HepG2 (cell line): ENCODE results near the gene DIPK1B. TPM values are rescaled to one million over a fixed set of nuclear protein-coding genes. Genes with fewer than 3 reads are reported as not detected.

Experiments
- ATAC-seq: fragments of 200-7000 bp; cut with Tn5 transposase; 3 replicates; pipeline ENCODE4 v1.9.1; 2020; ENCODE audit warnings: mild to moderate bottlenecking, moderate library complexity
- BruUV-seq: library from RNA; stranded (reverse); fragments of 400-500 nt; replicated peaks from 2 replicates; lab custom pipeline; 2021; lab: Mats Ljungman, UMichigan
- CTCF ChIA-PET: fragments of 300-600 bp; formaldehyde crosslinking; extraction: SDS; loops from one replicate; lab custom pipeline; 2021; ENCODE audit warnings: low total read pairs, inconsistent platforms, low intra/inter-chr PET ratio; lab: Yijun Ruan, JAX
- POLR2A ChIA-PET: fragments of 350-600 bp; sonication (Branson Sonifier 250); formaldehyde crosslinking; loops from one replicate; lab custom pipeline; 2020; ENCODE audit warnings: antibody characterized with exemption, inconsistent platforms; lab: Yijun Ruan, JAX
- DNase-seq: peaks from one replicate; pipeline ENCODE4 v3.0.0-alpha.2; 2015; ENCODE audit warnings: low spot score
- FAIRE-seq: peaks from 3 replicates; lab custom pipeline; 2011; peaks lifted over from hg19 to GRCh38; lab: Jason Lieb, UNC
- H2AFZ ChIP-seq: one replicate; pipeline ENCODE4 v1.6.1; 2011; ENCODE audit warnings: low read length, inconsistent platforms
- H3K27ac ChIP-seq: fragments of 300-600 bp; 3 replicates; pipeline ENCODE4 v1.8.0; 2011; ENCODE audit warnings: mixed run types, mild to moderate bottlenecking, mixed read lengths, low read length, inconsistent platforms; ENCODE audit not compliant: insufficient read depth; ENCODE audit errors: extremely low read length
- H3K27me3 ChIP-seq, 2 experiments: fragments of 200-600 bp in 1 of 2; 2 replicates in 1 of 2; 3 replicates in 1 of 2; pipeline versions ENCODE4 v1.6.0 to v1.8.0; 2011; ENCODE audit warnings: low read length in 2 of 2, mild to moderate bottlenecking in 2 of 2, moderate library complexity in 2 of 2, inconsistent platforms in 1 of 2; ENCODE audit not compliant: insufficient read depth in 2 of 2, control insufficient read depth in 1 of 2
- H3K36me3 ChIP-seq, 2 experiments: fragments of 200-600 bp in 1 of 2; replicated peaks in 1 of 2; 2 replicates in 1 of 2; 3 replicates in 1 of 2; pipeline versions ENCODE4 v1.5.1 to v1.8.0; 2011; ENCODE audit warnings: low read length in 2 of 2, inconsistent platforms in 1 of 2; ENCODE audit not compliant: insufficient read depth in 2 of 2, control insufficient read depth in 1 of 2
- H3K4me1 ChIP-seq: 2 replicates; pipeline ENCODE4 v1.5.1; 2012; ENCODE audit warnings: low read length, inconsistent platforms; ENCODE audit not compliant: insufficient read depth
- H3K4me2 ChIP-seq: 2 replicates; pipeline ENCODE4 v1.6.0; 2011; ENCODE audit warnings: low read depth, low read length, inconsistent platforms
- H3K4me3 ChIP-seq, 3 experiments: fragments of 200-600 bp in 1 of 3; sonication (generic), shearing (Covaris generic) in 1 of 3; replicated peaks in 1 of 3; 2 replicates each; pipeline ENCODE4 v1.5.1; 2011 to 2016; ENCODE audit warnings: low read length in 3 of 3, inconsistent platforms in 2 of 3, low read depth in 2 of 3, mild to moderate bottlenecking in 2 of 3, control low read depth in 1 of 3, mixed read lengths in 1 of 3; ENCODE audit not compliant: insufficient read depth in 1 of 3
- H3K79me2 ChIP-seq: one replicate; pipeline ENCODE4 v1.6.1; 2011; ENCODE audit warnings: low read length, inconsistent platforms; ENCODE audit not compliant: insufficient read depth
- H3K9ac ChIP-seq: 2 replicates; pipeline ENCODE4 v1.6.0; 2011; ENCODE audit warnings: mild to moderate bottlenecking, low read depth, low read length, inconsistent platforms; ENCODE audit not compliant: insufficient read depth
- H3K9me3 ChIP-seq: 2 replicates; pipeline ENCODE4 v1.5.1; 2012; ENCODE audit warnings: mild to moderate bottlenecking, low read length
- H4K20me1 ChIP-seq: 2 replicates; pipeline ENCODE4 v1.6.0; 2011; ENCODE audit warnings: inconsistent platforms, mild to moderate bottlenecking, low read length, moderate library complexity; ENCODE audit not compliant: insufficient read depth
- EEA1 ChIP-seq: sonication (generic); formaldehyde crosslinking; IDR thresholded peaks from 2 replicates; pipeline ENCODE4 v1.5.1; 2020; ENCODE audit warnings: mild to moderate bottlenecking, missing genetic modification reagents, borderline replicate concordance
- EP300 ChIP-seq, 3 experiments: sonication (generic) in 1 of 3; formaldehyde crosslinking in 1 of 3; IDR thresholded peaks; 2 replicates each; pipeline versions ENCODE4 v1.5.1 to v1.6.1; 2011 to 2020; ENCODE audit warnings: low read depth in 2 of 3, low read length in 2 of 3, borderline replicate concordance in 1 of 3, improper control_type of control experiment in 1 of 3, mild to moderate bottlenecking in 1 of 3, missing genetic modification reagents in 1 of 3, moderate library complexity in 1 of 3
- ZNF343 ChIP-seq: sonication (generic); formaldehyde crosslinking; IDR thresholded peaks from 2 replicates; pipeline ENCODE4 v1.4.0; 2020; ENCODE audit warnings: mild to moderate bottlenecking, missing genetic modification reagents
- ZNF350 ChIP-seq: sonication (generic); formaldehyde crosslinking; IDR thresholded peaks from 2 replicates; pipeline ENCODE4 v1.4.0; 2020; ENCODE audit warnings: mild to moderate bottlenecking, low read depth, missing genetic modification reagents, borderline replicate concordance
- ZZZ3 ChIP-seq: sonication (generic); formaldehyde crosslinking; IDR thresholded peaks from 2 replicates; pipeline ENCODE4 v1.4.0; 2020; ENCODE audit warnings: missing genetic modification reagents, mild to moderate bottlenecking, borderline replicate concordance
- WGBS: methylation state at CpG from one replicate; pipeline ENCODE4 v1.1.6; 2017; ENCODE audit warnings: low lambda C conversion rate; 5-methylcytosine and 5-hydroxymethylcytosine counted together
- in situ Hi-C: cut with HindIII; loops from 2 replicates; pipeline ENCODE4 v1.10.0; 2017; ENCODE audit warnings: low pct_unique_long_range_greater_than_20kb; ENCODE audit not compliant: extremely low pct_ligation_motif_present
- intact Hi-C: fragments of 100-400 bp; cut with micrococcal nuclease; formaldehyde crosslinking; loops from one replicate; pipeline ENCODE4 v1.10.0; 2022; ENCODE audit not compliant: unreplicated experiment
- polyA plus RNA-seq, 8 experiments: library from polyadenylated mRNA; depleted of rRNA in 3 of 8; stranded (reverse) in 7 of 8; unstranded in 1 of 8; fragments of >200 nt; fragmentation: Illumina TruSeq in 4 of 8; extraction: Trizol in 4 of 8; gene quantifications; 2 replicates each; pipeline versions ENCODE4 v1.2.1 to v1.2.3, GENCODE V29; 2011 to 2016; ENCODE audit warnings: low read depth in 4 of 8, missing spikeins in 1 of 8, mixed read lengths in 1 of 8; ENCODE audit not compliant: insufficient read depth in 1 of 8
- total RNA-seq, 5 experiments: library from RNA; depleted of rRNA; stranded (reverse); fragments of >200 nt; fragmentation: Illumina TruSeq; extraction: Trizol; gene quantifications; 2 replicates each; pipeline ENCODE4 v1.2.3, GENCODE V29; 2016; ENCODE audit warnings: low read depth in 1 of 5
- TF ChIP-seq, protein P1 (sequence below): sonication (generic); formaldehyde crosslinking; conservative IDR thresholded peaks from 2 replicates; pipeline ENCODE4 v1.4.0; 2020; ENCODE audit warnings: mild to moderate bottlenecking, missing genetic modification reagents, moderate library complexity
- TF ChIP-seq, protein P2 (sequence below): sonication (generic); formaldehyde crosslinking; IDR thresholded peaks from 2 replicates; pipeline ENCODE4 v1.5.1; 2020; ENCODE audit warnings: missing genetic modification reagents, mild to moderate bottlenecking, borderline replicate concordance

The DIPK1B gene
- total and polyA plus RNA-seq, 2 of the 13 experiments (the other 11 are each of a cell fraction or from before 2014, with no cell fraction given), result 0.18 to 3.9 TPM

GRCh38 chr9:136748201-136748600 lies 35.8 kb downstream of the DIPK1B start, which contains the start of gene LCN6:
Gene LCN6, minus strand, starts transcription at chr9:136748525. Its CDS starts 42 bp downstream, at chr9:136748483.
- TF ChIP-seq EEA1 (CRISPR knock-in tag) (no peak), ZNF343 (no peak), ZNF350 (CRISPR knock-in tag) (no peak), EP300 (IDR thresholded peaks at IDR 0.05; ENCODE audit: low read depth in 2 of 2, low read length in 2 of 2) (no peak), EP300 (CRISPR knock-in tag; IDR thresholded peaks at IDR 0.05; ENCODE audit: borderline replicate concordance) (no peak), ZZZ3 (CRISPR knock-in tag) (no peak)
- TF ChIP-seq, protein P1, sequence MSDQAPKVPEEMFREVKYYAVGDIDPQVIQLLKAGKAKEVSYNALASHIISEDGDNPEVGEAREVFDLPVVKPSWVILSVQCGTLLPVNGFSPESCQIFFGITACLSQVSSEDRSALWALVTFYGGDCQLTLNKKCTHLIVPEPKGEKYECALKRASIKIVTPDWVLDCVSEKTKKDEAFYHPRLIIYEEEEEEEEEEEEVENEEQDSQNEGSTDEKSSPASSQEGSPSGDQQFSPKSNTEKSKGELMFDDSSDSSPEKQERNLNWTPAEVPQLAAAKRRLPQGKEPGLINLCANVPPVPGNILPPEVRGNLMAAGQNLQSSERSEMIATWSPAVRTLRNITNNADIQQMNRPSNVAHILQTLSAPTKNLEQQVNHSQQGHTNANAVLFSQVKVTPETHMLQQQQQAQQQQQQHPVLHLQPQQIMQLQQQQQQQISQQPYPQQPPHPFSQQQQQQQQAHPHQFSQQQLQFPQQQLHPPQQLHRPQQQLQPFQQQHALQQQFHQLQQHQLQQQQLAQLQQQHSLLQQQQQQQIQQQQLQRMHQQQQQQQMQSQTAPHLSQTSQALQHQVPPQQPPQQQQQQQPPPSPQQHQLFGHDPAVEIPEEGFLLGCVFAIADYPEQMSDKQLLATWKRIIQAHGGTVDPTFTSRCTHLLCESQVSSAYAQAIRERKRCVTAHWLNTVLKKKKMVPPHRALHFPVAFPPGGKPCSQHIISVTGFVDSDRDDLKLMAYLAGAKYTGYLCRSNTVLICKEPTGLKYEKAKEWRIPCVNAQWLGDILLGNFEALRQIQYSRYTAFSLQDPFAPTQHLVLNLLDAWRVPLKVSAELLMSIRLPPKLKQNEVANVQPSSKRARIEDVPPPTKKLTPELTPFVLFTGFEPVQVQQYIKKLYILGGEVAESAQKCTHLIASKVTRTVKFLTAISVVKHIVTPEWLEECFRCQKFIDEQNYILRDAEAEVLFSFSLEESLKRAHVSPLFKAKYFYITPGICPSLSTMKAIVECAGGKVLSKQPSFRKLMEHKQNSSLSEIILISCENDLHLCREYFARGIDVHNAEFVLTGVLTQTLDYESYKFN (CRISPR knock-in tag), result no peak
- TF ChIP-seq, protein P2, sequence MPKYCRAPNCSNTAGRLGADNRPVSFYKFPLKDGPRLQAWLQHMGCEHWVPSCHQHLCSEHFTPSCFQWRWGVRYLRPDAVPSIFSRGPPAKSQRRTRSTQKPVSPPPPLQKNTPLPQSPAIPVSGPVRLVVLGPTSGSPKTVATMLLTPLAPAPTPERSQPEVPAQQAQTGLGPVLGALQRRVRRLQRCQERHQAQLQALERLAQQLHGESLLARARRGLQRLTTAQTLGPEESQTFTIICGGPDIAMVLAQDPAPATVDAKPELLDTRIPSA (CRISPR knock-in tag), result no peak
- Histone ChIP-seq H3K4me3 (no peak within 1 kb of the TSS), H3K4me1 (no peaks in the 10 kb centered on the region), H3K27me3 (peaks cover 24 to 66% of the 10 kb centered on the region in 2 experiments; a peak in 4 of 5 replicates), H2AFZ (no peak within 1 kb of the TSS), H3K36me3 (no peaks in the 10 kb centered on the region), H4K20me1 (no peaks in the 10 kb centered on the region), H3K9ac (no peak within 1 kb of the TSS), H3K4me2 (no peak within 1 kb of the TSS), H3K9me3 (peaks cover 15% of the 10 kb centered on the region), H3K79me2 (no peaks in the 10 kb centered on the region), H3K27ac (no peak within 1 kb of the TSS)
- no peak for ATAC-seq
- WGBS, result 52% methylated on average over 5 of the region's 8 CpGs
- intact Hi-C loops, result no loop called here
- in situ Hi-C loops, result no loop called here
- POLR2A ChIA-PET, result no interaction called here
- DNase-seq, result no peak
- FAIRE-seq, result no peak
- no TSS peak for BruUV-seq
- CTCF ChIA-PET, result no interaction called here
